GDM1 (cell line): ENCODE measurements around the gene FSIP1.

Experiments
- DNase-seq: peaks from one replicate; lab custom pipeline; 2025; lab: John Stamatoyannopoulos, UW

Gene FSIP1

GRCh38 chr15:39618063-39618823, 164.4 kb downstream of the FSIP1 start:
- no peak for DNase-seq

GRCh38 chr15:39616731-39617455, 165.7 kb downstream of the FSIP1 start:
- DNase-seq = no peak

DNA sequence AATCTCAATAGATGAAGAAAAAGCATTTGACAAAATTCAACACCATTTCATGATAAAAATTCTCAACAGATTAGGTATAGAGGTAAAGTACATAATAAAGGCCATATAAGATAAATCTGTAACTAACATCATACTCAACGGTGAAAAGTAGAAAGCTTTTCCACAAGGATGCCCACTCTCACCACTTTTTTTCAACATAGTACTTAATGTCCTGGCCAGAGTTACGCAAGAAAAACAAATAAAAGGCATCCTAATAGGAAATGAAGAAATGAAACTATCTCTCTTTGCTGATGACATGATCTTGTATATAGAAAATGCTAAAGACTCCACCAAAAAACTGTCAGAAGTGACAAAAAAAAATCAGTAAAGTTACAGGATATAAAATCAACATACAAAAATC, 168.8 kb downstream of the FSIP1 start:
- DNase-seq = no peak

DNA sequence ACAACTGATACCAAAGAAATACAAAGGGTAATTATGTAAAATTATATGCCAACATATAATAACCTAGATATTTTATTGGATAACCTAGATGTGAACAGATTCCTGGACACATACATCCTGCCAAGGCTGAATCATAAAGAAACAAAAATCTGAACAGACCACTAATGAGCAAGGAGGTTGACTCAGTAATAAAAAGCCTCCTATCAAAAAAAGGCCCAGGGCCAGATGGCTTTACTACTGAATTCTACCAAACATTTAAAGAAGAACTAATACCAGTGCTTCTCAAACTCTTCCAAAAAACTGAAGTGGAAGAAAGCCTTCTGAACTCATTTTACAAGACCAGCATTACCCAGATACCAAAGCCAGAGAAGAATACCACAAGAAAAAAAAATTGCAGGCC, 169.4 kb downstream of the FSIP1 start:
- no peak for DNase-seq

GRCh38 chr15:39610665-39611064, 172.0 kb downstream of the FSIP1 start:
- no peak for DNase-seq

DNA sequence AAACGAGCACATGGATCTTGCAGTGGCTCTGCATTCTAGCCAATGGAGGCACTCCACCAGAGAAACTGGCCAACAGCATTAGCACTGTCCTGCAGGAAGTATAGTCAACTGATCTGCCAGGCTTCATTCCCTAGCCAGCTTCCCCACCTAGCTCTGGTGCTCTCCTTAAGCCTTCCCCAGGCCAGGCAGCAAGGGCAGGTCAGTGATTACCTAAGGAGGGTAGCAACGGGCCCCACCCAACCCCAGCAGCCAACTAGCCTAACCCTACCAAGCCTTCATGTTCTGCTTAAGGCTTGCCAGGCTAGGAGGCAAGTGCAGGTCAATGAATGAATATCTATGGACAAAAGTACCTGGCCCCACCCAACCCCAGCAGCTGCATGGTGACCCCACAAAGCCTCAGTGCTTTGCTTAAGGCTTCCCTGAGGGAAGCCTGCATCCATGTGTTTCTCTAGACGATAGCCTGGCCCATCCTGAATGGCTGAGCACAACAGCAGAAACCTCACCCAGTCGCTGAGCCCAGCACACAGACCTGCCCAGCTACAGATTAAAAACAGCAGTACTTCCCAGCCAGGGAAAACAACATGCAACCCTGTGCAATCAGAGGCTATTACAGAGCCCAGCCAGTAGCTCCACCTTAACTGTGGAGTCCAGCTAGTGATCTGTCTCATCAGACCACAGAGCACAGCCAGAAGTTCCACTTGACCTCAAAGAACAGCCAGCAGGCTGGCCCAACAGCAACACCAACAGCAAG, 173.3 kb downstream of the FSIP1 start:
- DNase-seq = no peak

DNA sequence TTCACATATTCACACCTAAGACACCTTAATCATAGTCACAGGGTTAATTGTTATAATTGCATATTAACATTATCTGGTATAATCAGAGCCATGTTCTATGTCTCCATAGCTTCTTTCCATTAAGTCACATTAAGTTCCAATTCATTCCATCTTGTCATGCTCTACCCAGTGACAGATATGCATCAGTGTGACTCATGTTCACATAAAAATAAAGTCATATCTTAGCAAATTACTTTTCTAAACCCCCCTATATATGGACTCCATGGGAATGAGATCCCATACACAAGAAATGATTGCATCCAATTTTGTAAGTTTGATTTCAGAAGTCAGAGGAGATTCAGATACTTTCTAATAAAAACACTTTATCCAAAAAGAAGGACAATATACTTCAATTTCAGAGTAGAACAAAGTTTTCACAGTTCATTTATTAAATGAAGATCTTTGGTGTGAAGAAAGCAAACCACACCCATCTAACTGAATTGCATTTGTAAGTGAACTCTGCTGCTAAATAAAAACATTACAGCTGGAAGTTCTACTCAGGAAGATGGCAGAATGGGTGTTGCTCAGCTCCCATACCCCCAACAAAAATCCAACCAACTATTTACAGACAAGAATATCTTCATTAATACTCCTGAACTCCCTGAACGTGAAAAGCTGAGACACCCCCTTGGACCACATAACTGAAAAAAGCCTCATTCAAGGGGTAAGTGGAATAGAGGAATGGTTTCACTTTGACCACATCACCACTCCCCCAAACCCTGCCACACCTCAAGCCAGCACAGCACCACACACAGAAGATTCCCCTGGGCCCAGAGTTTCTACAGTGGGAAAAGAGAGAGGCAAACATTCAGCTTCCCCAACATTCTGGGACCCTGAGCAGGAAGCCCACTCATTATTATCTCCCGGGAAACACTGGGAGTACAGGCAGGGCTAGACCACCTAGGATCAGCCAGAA, 174.2 kb downstream of the FSIP1 start:
- DNase-seq = no peak

- DNase-seq = no peak
Measured at GRCh38 chr15:39605146-39605545, 177.5 kb downstream of the FSIP1 start.

- DNase-seq = no peak
Measured at GRCh38 chr15:39602143-39602542, 180.5 kb downstream of the FSIP1 start.

DNA sequence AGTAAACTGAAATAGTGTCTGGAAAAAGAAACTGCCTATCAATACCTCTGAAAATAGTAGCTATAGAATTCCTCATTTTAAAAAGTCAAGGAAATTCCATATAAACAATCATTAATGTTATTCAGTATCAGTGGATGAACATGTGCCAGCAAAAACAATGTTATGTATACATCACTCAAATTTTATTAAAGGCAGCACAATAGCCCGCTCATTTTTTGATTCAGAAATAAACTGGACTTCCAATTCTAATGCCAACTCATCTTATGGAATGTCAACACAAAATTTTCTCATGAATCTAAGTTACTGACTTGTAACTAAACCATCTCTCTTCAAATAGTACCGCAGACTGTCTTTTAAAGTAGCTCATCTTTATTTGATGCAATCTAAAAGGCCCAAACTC, 182.8 kb downstream of the FSIP1 start:
- DNase-seq = no peak

DNA sequence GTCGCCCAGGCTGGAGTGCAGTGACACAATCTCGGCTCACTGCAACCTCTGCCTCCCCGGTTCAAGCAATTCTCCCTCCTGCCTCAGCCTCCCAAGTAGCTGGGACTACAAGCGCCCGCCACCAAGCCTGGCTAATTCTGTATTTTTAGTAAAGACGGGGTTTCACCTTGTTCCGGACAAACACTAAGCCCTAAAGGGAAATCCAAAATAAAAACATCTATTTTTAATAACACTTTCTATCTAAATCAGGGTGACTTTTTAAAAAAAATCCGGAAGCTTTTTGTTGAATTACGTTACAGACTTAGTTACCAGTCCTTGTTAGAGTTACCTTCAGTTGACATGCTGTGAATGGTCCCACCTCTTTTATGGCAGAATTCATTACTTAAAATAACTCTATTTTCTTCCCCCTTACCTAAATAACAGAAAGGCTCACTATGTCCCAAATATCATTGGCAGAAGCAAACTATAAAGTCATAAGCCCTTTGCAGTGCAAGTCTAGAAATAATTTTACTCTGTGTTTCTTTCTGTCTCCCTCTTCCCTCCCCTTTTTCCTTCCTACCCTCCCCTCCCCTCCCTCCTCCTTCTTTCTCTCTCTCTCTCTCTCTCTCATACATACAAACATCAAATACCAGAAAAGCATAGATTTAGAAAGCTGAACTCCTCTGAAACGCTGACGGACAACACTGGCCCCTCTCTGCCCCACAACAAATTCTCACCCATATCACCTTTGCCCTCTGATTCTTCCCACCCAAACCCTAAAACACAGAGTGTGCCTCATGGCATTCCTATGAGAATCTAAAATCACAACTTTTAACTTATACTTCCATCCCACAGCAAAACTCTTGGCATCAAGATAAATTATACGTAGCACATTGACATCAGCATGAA, 183.4 kb downstream of the FSIP1 start:
- no peak for DNase-seq

- DNase-seq = no peak
Measured at GRCh38 chr15:39598186-39598850, 184.3 kb downstream of the FSIP1 start.

GRCh38 chr15:39597751-39598185, 184.9 kb downstream of the FSIP1 start:
- DNase-seq = no peak

DNA sequence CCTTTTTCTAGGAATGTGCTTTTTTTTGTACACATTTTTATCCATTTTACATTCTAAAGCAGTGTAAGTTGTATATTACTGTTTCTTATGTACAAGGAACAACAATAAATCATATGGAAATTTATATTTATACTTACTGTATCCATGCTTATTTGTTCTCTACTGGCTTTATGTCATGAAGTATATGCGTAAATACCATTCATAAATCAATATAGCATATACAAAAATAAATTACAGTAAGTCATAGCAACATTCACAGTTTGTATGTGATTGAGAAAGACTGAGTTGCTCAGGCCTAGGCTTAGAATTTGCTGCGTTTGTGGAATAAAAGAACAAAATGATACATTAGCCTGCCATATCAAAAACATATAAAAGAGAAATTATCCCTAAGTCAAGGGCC, 185.3 kb downstream of the FSIP1 start:
- no peak for DNase-seq

- no peak for DNase-seq
Measured at GRCh38 chr15:39596358-39597051, 186.1 kb downstream of the FSIP1 start.

- no peak for DNase-seq
Measured at GRCh38 chr15:39595338-39596221, 187.1 kb downstream of the FSIP1 start.

DNA sequence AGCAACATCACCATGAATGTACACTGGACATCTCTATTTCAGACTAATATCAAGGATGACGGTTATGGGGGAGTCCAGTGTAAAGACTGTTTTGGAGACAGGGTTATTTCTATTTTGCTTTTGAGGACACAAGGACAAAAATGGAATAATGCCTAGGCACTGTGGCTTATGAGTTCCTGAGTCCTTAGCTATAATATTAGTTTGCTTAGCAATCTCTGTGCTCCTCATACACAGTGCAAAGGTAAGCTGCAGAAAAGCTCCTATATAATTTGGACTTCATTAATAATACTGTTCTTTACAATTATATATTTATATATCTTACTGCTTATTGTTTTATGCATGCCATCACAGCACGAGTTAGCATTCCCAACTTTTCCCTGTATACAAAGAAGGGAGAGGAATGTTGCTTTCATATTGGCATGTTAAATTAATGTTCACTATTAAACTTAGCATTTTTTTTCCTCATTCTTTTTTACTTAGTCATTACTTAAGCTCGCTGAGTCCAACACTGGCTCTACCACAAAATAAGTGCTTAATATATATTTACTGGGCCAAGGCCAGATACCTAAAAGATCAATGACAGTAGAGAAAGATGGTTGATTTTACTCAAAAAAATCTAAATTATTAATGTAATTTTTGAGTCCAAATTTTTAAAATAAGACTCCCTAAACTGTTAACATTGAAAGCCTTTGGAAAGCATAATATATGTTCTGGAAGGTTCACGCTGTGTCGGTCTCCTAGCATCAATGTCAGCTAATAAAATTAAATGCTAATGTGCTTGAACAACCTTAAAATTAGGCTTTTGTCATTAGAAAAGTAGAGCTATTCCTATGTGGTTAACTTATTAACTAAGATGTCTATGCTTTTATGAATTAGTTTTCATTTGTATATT, 187.9 kb downstream of the FSIP1 start:
- DNase-seq = no peak
